H9 (cell line): ENCODE results near the gene RHOU. TPM values are rescaled to one million over a fixed set of nuclear protein-coding genes. Genes with fewer than 3 reads are reported as not detected.

Source experiments
- DNase-seq: peaks from one replicate; pipeline ENCODE4 v3.0.0-alpha.2; 2017
- H2AFZ ChIP-seq: one replicate; pipeline ENCODE4 v1.6.1; 2013; ENCODE audit warnings: mild to moderate bottlenecking, low read length, control low read depth, moderate library complexity
- H2AK5ac ChIP-seq: 2 replicates; pipeline ENCODE4 v1.6.1; 2013; ENCODE audit warnings: low read length, control low read depth, mixed read lengths; ENCODE audit not compliant: insufficient read length
- H2BK120ac ChIP-seq: one replicate; pipeline ENCODE4 v1.6.1; 2013; ENCODE audit warnings: low read depth, mild to moderate bottlenecking, low read length, control low read depth, inconsistent platforms; ENCODE audit not compliant: poor library complexity, severe bottlenecking
- H2BK12ac ChIP-seq: 2 replicates; pipeline ENCODE4 v1.6.1; 2013; ENCODE audit warnings: low read length, control low read depth, mixed read lengths, low read depth; ENCODE audit not compliant: insufficient read length
- H2BK15ac ChIP-seq: 2 replicates; pipeline ENCODE4 v1.6.1; 2013; ENCODE audit warnings: low read depth, low read length, control low read depth
- H2BK20ac ChIP-seq: one replicate; pipeline ENCODE4 v1.6.1; 2013; ENCODE audit warnings: low read depth, mild to moderate bottlenecking, low read length, control low read depth, inconsistent platforms; ENCODE audit not compliant: poor library complexity, severe bottlenecking
- H2BK5ac ChIP-seq: 2 replicates; pipeline ENCODE4 v1.6.1; 2013; ENCODE audit warnings: low read length, control low read depth, mixed read lengths; ENCODE audit not compliant: insufficient read length
- H3K14ac ChIP-seq: 2 replicates; pipeline ENCODE4 v1.6.1; 2013; ENCODE audit warnings: low read length, control low read depth; ENCODE audit not compliant: insufficient read depth
- H3K18ac ChIP-seq: 2 replicates; pipeline ENCODE4 v1.6.1; 2013; ENCODE audit warnings: low read depth, mild to moderate bottlenecking, mixed read lengths, low read length, control low read depth; ENCODE audit not compliant: insufficient read length
- H3K23ac ChIP-seq: 2 replicates; pipeline ENCODE4 v1.6.1; 2013; ENCODE audit warnings: low read length, control low read depth, mixed read lengths, low read depth; ENCODE audit not compliant: insufficient read length
- H3K23me2 ChIP-seq: 2 replicates; pipeline ENCODE4 v1.6.1; 2013; ENCODE audit warnings: low read depth, mild to moderate bottlenecking, mixed read lengths, low read length, control low read depth; ENCODE audit not compliant: insufficient read length, poor library complexity, severe bottlenecking
- H3K27ac ChIP-seq: 2 replicates; pipeline ENCODE4 v1.5.1; 2013; ENCODE audit warnings: low read length, control low read depth, mixed read lengths, low read depth; ENCODE audit not compliant: insufficient read length
- H3K27me3 ChIP-seq: 2 replicates; pipeline ENCODE4 v1.6.1; 2013; ENCODE audit warnings: low read length, control low read depth, inconsistent platforms; ENCODE audit not compliant: insufficient read depth
- H3K4ac ChIP-seq: 2 replicates; pipeline ENCODE4 v1.6.1; 2013; ENCODE audit warnings: low read depth, mild to moderate bottlenecking, control low read depth, inconsistent platforms, low read length, moderate library complexity
- H3K4me1 ChIP-seq: 2 replicates; pipeline ENCODE4 v1.6.1; 2013; ENCODE audit warnings: low read length, control low read depth, inconsistent platforms; ENCODE audit not compliant: insufficient read depth
- H3K4me2 ChIP-seq: 2 replicates; pipeline ENCODE4 v1.6.1; 2013; ENCODE audit warnings: low read length, control low read depth, mixed read lengths; ENCODE audit not compliant: insufficient read length, insufficient read depth
- H3K56ac ChIP-seq: 2 replicates; pipeline ENCODE4 v1.6.1; 2013; ENCODE audit warnings: low read depth, mild to moderate bottlenecking, mixed read lengths, low read length, control low read depth; ENCODE audit not compliant: insufficient read length
- H3K79me1 ChIP-seq: 2 replicates; pipeline ENCODE4 v1.6.1; 2013; ENCODE audit warnings: low read depth, mild to moderate bottlenecking, moderate library complexity, low read length, control low read depth, inconsistent platforms; ENCODE audit not compliant: insufficient read depth, poor library complexity, severe bottlenecking
- H3K79me2 ChIP-seq: 2 replicates; pipeline ENCODE4 v1.6.1; 2013; ENCODE audit warnings: low read length, control low read depth, inconsistent platforms; ENCODE audit not compliant: insufficient read depth
- H3K9ac ChIP-seq: 2 replicates; pipeline ENCODE4 v1.6.1; 2013; ENCODE audit warnings: low read length, control low read depth, mixed read lengths; ENCODE audit not compliant: insufficient read length; ENCODE audit errors: extremely low read depth
- H3K9me3 ChIP-seq: one replicate; pipeline ENCODE4 v1.6.1; 2013; ENCODE audit warnings: low read depth, low read length, inconsistent platforms; ENCODE audit not compliant: control insufficient read depth
- H3T11ph ChIP-seq: one replicate; pipeline ENCODE4 v1.6.1; 2013; ENCODE audit warnings: mild to moderate bottlenecking, low read length, control low read depth, inconsistent platforms
- H4K20me1 ChIP-seq: one replicate; pipeline ENCODE4 v1.6.1; 2013; ENCODE audit not compliant: control insufficient read depth, insufficient read length, insufficient read depth
- H4K5ac ChIP-seq: 2 replicates; pipeline ENCODE4 v1.6.1; 2013; ENCODE audit warnings: low read depth, mild to moderate bottlenecking, mixed read lengths, low read length, control low read depth; ENCODE audit not compliant: insufficient read length
- H4K8ac ChIP-seq: replicated peaks from 2 replicates; pipeline ENCODE4 v1.6.1; 2013; ENCODE audit warnings: low read length, control low read depth, mixed read lengths, low read depth; ENCODE audit not compliant: insufficient read length
- H4K91ac ChIP-seq: 2 replicates; pipeline ENCODE4 v1.6.1; 2013; ENCODE audit warnings: low read depth, mild to moderate bottlenecking, moderate library complexity, mixed read lengths, low read length, control low read depth; ENCODE audit not compliant: insufficient read length
- H3K27ac Mint-ChIP-seq, 3 experiments: 2 replicates in 2 of 3; 3 replicates in 1 of 3; pipeline ENCODE4 v1.8.0; 2020 to 2021; ENCODE audit warnings: mixed read lengths in 3 of 3, mild to moderate bottlenecking in 1 of 3, moderate library complexity in 1 of 3
- H3K27me3 Mint-ChIP-seq: 2 replicates; pipeline ENCODE4 v1.8.0; 2021; ENCODE audit warnings: low read depth, mild to moderate bottlenecking, moderate library complexity, mixed read lengths
- H3K36me3 Mint-ChIP-seq, 3 experiments: 2 replicates in 2 of 3; 3 replicates in 1 of 3; pipeline ENCODE4 v1.8.0; 2020 to 2021; ENCODE audit warnings: low read depth in 3 of 3, mixed read lengths in 3 of 3; ENCODE audit not compliant: insufficient read depth in 1 of 3
- H3K4me1 Mint-ChIP-seq, 2 experiments: 2 replicates each; pipeline ENCODE4 v1.8.0; 2020; ENCODE audit warnings: mixed read lengths in 2 of 2
- H3K4me3 Mint-ChIP-seq, 2 experiments: 2 replicates in 1 of 2; 3 replicates in 1 of 2; pipeline ENCODE4 v1.8.0; 2020 to 2021; ENCODE audit warnings: mild to moderate bottlenecking in 2 of 2, mixed read lengths in 2 of 2, moderate library complexity in 1 of 2
- H3K9me3 Mint-ChIP-seq, 2 experiments: 2 replicates in 1 of 2; 3 replicates in 1 of 2; pipeline ENCODE4 v1.8.0; 2020; ENCODE audit warnings: mild to moderate bottlenecking in 2 of 2, mixed read lengths in 2 of 2, moderate library complexity in 1 of 2
- CTCF ChIP-seq: fragments of 200-600 bp; sonication (generic); conservative IDR thresholded peaks from 3 replicates; pipeline ENCODE4 v1.8.0; 2021; ENCODE audit warnings: antibody characterized with exemption, mild to moderate bottlenecking
- WGBS: extraction: QIAGEN DNeasy Blood & Tissue Kit; methylation state at CpG from one replicate; pipeline ENCODE4 v1.1.7; 2013; ENCODE audit warnings: missing lambda C conversion rate, low lambda C conversion rate, mixed read lengths; ENCODE audit not compliant: insufficient read length; ENCODE audit errors: extremely low coverage; 5-methylcytosine and 5-hydroxymethylcytosine counted together
- total RNA-seq: library from RNA; stranded (reverse); gene quantifications from 2 replicates; pipeline ENCODE4 v1.2.1, GENCODE V29; 2021

The RHOU gene
- total RNA-seq, 1 experiment from 2014 or later: 3.9 TPM

DNA sequence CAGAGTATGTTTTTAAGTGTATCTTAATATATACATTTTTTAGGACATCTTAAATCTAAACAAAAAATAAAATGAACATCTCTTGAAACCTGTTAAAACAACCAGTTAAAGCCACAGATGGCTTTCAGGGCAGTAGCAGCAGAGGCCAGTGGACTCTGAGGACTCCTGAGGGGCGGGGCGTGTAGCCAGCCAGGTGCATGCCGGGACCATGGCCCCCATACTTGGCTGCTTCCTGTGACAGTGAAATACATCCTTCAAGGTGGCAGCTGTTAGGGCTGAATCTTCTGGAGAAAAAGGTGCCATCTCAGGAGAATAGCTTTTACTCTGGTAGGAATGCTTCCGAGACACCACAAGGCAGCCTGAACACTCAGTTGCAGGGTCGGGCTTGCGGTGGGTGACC, 9.6 kb downstream of the RHOU start:
- H4K8ac ChIP-seq: no peak overlapping the region
- H3K27me3 Mint-ChIP-seq: no peaks in the 10 kb centered on the region
- H3K79me2 ChIP-seq: no peaks in the 10 kb centered on the region
- H2BK120ac ChIP-seq: no peak overlapping the region
- H2BK5ac ChIP-seq: no peak overlapping the region
- H4K91ac ChIP-seq: no peak overlapping the region
- H3T11ph ChIP-seq: no peak overlapping the region
- DNase-seq: no peak
- H3K79me1 ChIP-seq: no peaks in the 10 kb centered on the region
- H3K27ac Mint-ChIP-seq: no peak overlapping the region
- H3K14ac ChIP-seq: no peak overlapping the region
- H3K4me1 ChIP-seq: no peaks in the 10 kb centered on the region
- H2AK5ac ChIP-seq: no peak overlapping the region
- H3K27ac ChIP-seq: no peak overlapping the region
- H3K56ac ChIP-seq: no peak overlapping the region
- H2BK12ac ChIP-seq: no peak overlapping the region
- no peak overlapping the region for H3K4me3 Mint-ChIP-seq
- H3K23me2 ChIP-seq: no peaks in the 10 kb centered on the region
- H3K23ac ChIP-seq: no peak overlapping the region
- H3K4ac ChIP-seq: no peak overlapping the region
- no CpG with 5 or more reads among the region's 6 CpGs for WGBS
- no peak overlapping the region for H3K9ac ChIP-seq
- peaks cover 0 to 11% (median 4%) of the 10 kb centered on the region in 3 experiments; a peak in 6 of 7 replicates for H3K36me3 Mint-ChIP-seq
- H4K5ac ChIP-seq: no peak overlapping the region
- no peak overlapping the region for H2BK15ac ChIP-seq
- H3K9me3 Mint-ChIP-seq: no peaks in the 10 kb centered on the region
- no peaks in the 10 kb centered on the region for H3K27me3 ChIP-seq
- H3K9me3 ChIP-seq: no peaks in the 10 kb centered on the region
- no peaks in the 10 kb centered on the region for H4K20me1 ChIP-seq
- no peak for TF ChIP-seq CTCF
- H2AFZ ChIP-seq: no peak overlapping the region
- no peak overlapping the region for H3K18ac ChIP-seq
- no peak overlapping the region for H3K4me2 ChIP-seq
- H3K4me1 Mint-ChIP-seq: peaks cover under 1 to 3% of the 10 kb centered on the region in 2 experiments; a peak in 1 of 4 replicates
- H2BK20ac ChIP-seq: no peak overlapping the region
